Pancreas (tissue), 10 donors: ENCODE results near the gene ST8SIA1. TPM values are rescaled to one million over a fixed set of nuclear protein-coding genes. Genes with fewer than 3 reads are reported as not detected.

ENCODE experiments used
- ATAC-seq, 4 donors: fragments of 200-7000 bp; cut with Tn5 transposase; one replicate each; pipeline versions ENCODE4 v1.8.0 to v1.9.1; 2020; ENCODE audit warnings: mild to moderate bottlenecking in 4 of 4, moderate library complexity in 4 of 4
- DNase-seq, 6 donors: peaks; one replicate each; pipeline ENCODE4 v3.0.0-alpha.2; 2020
- FAIRE-seq: peaks from 2 replicates; lab custom pipeline; 2012; peaks lifted over from hg19 to GRCh38; lab: Jason Lieb, UNC
- H3K27ac ChIP-seq, 4 donors: fragments of 200-600 bp; sonication (generic); 1 replicate in 3 of 4; 2 replicates in 1 of 4; pipeline versions ENCODE4 v1.5.0 to v1.8.0; 2020
- H3K27me3 ChIP-seq, 4 donors: fragments of 200-600 bp; one replicate each; pipeline ENCODE4 v1.8.0; 2021
- H3K36me3 ChIP-seq, 3 donors: fragments of 200-600 bp; sonication (generic) in 1 of 3; one replicate each; pipeline versions ENCODE4 v1.5.0 to v1.8.0; 2020 to 2021
- H3K4me1 ChIP-seq, 3 donors: fragments of 200-600 bp; one replicate each; pipeline ENCODE4 v1.8.0; 2021
- H3K4me3 ChIP-seq, 4 donors: fragments of 200-600 bp; sonication (generic) in 2 of 4; one replicate each; pipeline versions ENCODE4 v1.5.0 to v1.8.0; 2020 to 2021
- H3K9me3 ChIP-seq, 4 donors: fragments of 200-600 bp; one replicate each; pipeline ENCODE4 v1.8.0; 2021
- CTCF ChIP-seq, 4 donors: fragments of 200-600 bp; sonication (generic) in 3 of 4; IDR thresholded peaks; one replicate each; pipeline versions ENCODE4 v1.5.0 to v1.8.0; 2021; ENCODE audit warnings: antibody characterized with exemption in 4 of 4
- whole genome bisulfite sequencing, 2 donors: extraction: QIAGEN DNeasy Blood & Tissue Kit; methylation state at CpG; one replicate each; pipeline ENCODE4 v1.1.7; 2013; 5-methylcytosine and 5-hydroxymethylcytosine counted together
- intact Hi-C, 3 donors: fragments of 100-400 bp; cut with DNase I; formaldehyde crosslinking; loops; one replicate each; pipeline versions ENCODE4 v1.11.1 to v1.14.2; 2022
- polyA plus RNA-seq, 2 donors: library from polyadenylated mRNA; stranded (reverse); fragments of 200-250 nt; gene quantifications; one replicate each; pipeline ENCODE4 v1.2.3, GENCODE V29; 2013
- total RNA-seq, 6 donors: library from RNA; stranded (reverse); fragmentation: NEBNext Ultra II Directional in 4 of 6; extraction: Animal tissue kit (Norgen Biotek cat#: 25700) in 4 of 6; gene quantifications; one replicate each; pipeline versions ENCODE4 v1.2.1 to v1.2.4, GENCODE V29; 2021 to 2023
- donor health status: healthy with polysubstance abuse.
- donor health status: DM: no; HTN: no; CAD: no; lungs with moderate emphysema.
- donor health status: DM: no; HTN: no; CAD: no.
- donor health status: control.
- donor health status: control.
- donor health status: Bipolar disorder and iron deficiency.
- donor health status: DM: yes; HTN: yes; CAD: no.
- donor health status: DM: no; HTN: no; CAD: no.
- donor health status: DM: no; HTN: no; CAD: no.
- donor health status: DM: yes; HTN: yes; CAD: no.

ST8SIA1 gene
- total and polyA plus RNA-seq, 8 donors: 0.38 to 1.5 (median 0.88) TPM; not detected in 2

GRCh38 chr12:22276867-22277266 is 57.6 kb downstream of the ST8SIA1 start:
- ATAC-seq (no peak), DNase-seq (no peak), FAIRE-seq (no peak)
- Histone ChIP-seq H3K4me1 (no peaks in the 10 kb centered on the region), H3K9me3 (no peaks in the 10 kb centered on the region), H3K27me3 (no peaks in the 10 kb centered on the region), H3K27ac (no peak overlapping the region), H3K4me3 (no peak overlapping the region), H3K36me3 (no peaks in the 10 kb centered on the region)
- WGBS, 2 donors: 57 to 69% methylated on average over 3 of the region's 3 CpGs
- no peak for TF ChIP-seq CTCF (IDR thresholded peaks at IDR 0.05)
- intact Hi-C loops: no loop called here

GRCh38 chr12:22276313-22276712 is 58.2 kb downstream of the ST8SIA1 start:
- no peak for TF ChIP-seq CTCF (IDR thresholded peaks at IDR 0.05)
- Histone ChIP-seq H3K4me1 (no peaks in the 10 kb centered on the region), H3K36me3 (no peaks in the 10 kb centered on the region), H3K27me3 (no peaks in the 10 kb centered on the region), H3K27ac (no peak overlapping the region), H3K4me3 (no peak overlapping the region), H3K9me3 (no peaks in the 10 kb centered on the region)
- intact Hi-C loops: no loop called here
- no peak for ATAC-seq
- DNase-seq: no peak
- FAIRE-seq: no peak
- WGBS, 2 donors: 55 to 75% methylated on average over 5 of the region's 5 CpGs

- H3K4me3 ChIP-seq: no peak overlapping the region
- ATAC-seq (peak in 3 of 4 donors; percentile 78 to 90 (median 85)), FAIRE-seq (no peak)
Observed at GRCh38 chr12:22275843-22276242, 58.7 kb downstream of the ST8SIA1 start.

GRCh38 chr12:22272335-22273151 is 62.0 kb downstream of the ST8SIA1 start:
- H3K27ac ChIP-seq: no peak overlapping the region
- DNase-seq: no peak
- no peaks in the 10 kb centered on the region for H3K9me3 ChIP-seq
- H3K27me3 ChIP-seq: no peaks in the 10 kb centered on the region
- no peak overlapping the region for H3K4me3 ChIP-seq
- intact Hi-C loops: no loop called here
- H3K36me3 ChIP-seq: no peaks in the 10 kb centered on the region
- ATAC-seq: no peak
- no peak for TF ChIP-seq CTCF (IDR thresholded peaks at IDR 0.05)
- 53 to 58% methylated on average over 11 of the region's 11 CpGs for WGBS, 2 donors
- H3K4me1 ChIP-seq: no peaks in the 10 kb centered on the region
- FAIRE-seq: no peak

More at GRCh38 chr12:22275843-22276242, 58.7 kb downstream of the ST8SIA1 start:
- 77 to 83% methylated on average over 2 of the region's 2 CpGs for WGBS, 2 donors
- TF ChIP-seq CTCF (IDR thresholded peaks at IDR 0.05): no peak
- no peak overlapping the region for H3K27ac ChIP-seq
- peak in 3 of 6 donors; percentile 28 to 41 (median 29) for DNase-seq
- H3K4me1 ChIP-seq: no peaks in the 10 kb centered on the region
- H3K36me3 ChIP-seq: no peaks in the 10 kb centered on the region
- no peaks in the 10 kb centered on the region for H3K9me3 ChIP-seq
- H3K27me3 ChIP-seq: no peaks in the 10 kb centered on the region
- intact Hi-C loops: no loop called here

GRCh38 chr12:22271023-22271422 is 63.5 kb downstream of the ST8SIA1 start:
- H3K27me3 ChIP-seq: no peaks in the 10 kb centered on the region
- no peak overlapping the region for H3K4me3 ChIP-seq
- no peak overlapping the region for H3K27ac ChIP-seq
- intact Hi-C loops: no loop called here
- no peaks in the 10 kb centered on the region for H3K4me1 ChIP-seq
- TF ChIP-seq CTCF (IDR thresholded peaks at IDR 0.05): no peak
- DNase-seq: no peak
- H3K36me3 ChIP-seq: no peaks in the 10 kb centered on the region
- whole genome bisulfite sequencing, 2 donors: 70 to 79% methylated on average over 2 of the region's 2 CpGs
- no peak for FAIRE-seq
- no peak for ATAC-seq
- no peaks in the 10 kb centered on the region for H3K9me3 ChIP-seq
